HG02885 (cell line): ENCODE results near the gene TMEM163.
"Not testable (repeated sequence)": the region's sequence is repeated elsewhere in the genome, so short reads cannot be mapped to it uniquely, and the experiment has no call there.

Experiments used
- ATAC-seq: cut with Tn5 transposase; IDR thresholded peaks from one replicate; pipeline ENCODE4 v1.9.1; 2021; ENCODE audit warnings: mild to moderate bottlenecking; ENCODE audit not compliant: unreplicated experiment, poor library complexity

TMEM163 gene

DNA sequence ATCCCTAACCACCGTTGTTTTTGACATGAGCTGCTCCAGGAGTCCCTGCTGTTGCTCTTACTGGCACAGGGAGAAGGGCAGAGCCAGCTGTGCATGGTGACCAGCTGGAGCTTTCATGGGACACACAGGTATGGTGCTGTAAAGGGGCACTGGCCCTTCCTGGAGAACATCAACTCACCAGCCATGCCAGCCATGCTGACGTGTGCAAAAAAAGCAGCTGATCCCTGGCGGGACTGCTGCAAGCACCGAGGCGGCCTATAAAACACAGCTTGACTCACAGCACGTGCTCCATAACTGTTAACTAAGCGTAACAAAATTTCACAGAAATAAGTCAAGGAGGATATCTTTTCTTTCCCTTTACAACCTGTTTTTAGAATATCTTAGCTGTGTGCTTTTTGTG is 165.1 kb downstream of the TMEM163 start:
- ATAC-seq: no peak

DNA sequence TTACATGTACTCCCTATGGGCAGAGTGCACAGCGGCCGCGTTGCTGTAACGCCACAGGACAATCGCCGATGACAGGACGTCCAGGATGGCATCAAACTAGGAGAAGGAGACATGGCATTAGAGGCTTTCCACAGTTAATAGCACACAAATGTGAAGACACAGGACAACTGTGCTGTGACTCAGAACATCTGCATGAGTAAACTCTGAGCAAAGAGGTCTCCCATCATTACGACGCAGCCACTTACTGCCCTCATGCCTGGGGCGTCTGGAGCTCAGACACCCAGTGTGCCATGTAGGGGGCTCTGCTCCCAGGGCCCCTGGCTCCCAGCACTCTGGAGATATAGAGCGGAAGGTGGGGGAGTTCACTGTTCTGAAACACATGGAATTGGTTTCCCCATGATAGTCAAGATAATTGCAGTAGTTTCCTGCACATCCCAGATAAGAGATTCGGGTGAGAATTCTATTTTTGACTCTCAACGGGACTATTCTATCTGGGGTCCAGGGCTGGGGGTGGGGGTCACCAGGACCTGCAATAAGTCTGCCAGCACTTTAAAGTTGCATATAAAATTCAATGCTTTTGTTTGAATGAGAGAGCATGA is 168.1 kb downstream of the TMEM163 start:
- ATAC-seq: no peak

DNA sequence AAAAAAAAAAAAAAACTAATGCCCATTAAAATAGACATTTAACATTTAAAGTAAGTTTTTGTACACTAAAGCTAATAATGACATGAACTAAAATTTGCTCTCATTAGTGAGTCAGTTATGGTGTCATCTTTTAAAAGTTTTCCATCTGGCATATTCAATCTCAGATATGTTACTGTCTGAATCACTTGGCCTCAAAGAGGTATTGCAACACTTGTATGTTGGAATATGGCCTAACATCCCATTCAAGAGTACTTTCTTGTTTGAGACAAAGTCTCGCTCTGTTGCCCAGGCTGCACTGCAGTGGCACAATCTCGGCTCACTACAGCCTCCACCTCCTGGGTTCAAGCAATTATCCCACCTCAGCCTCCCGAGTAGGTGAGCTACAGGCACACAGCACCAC is 169.7 kb downstream of the TMEM163 start:
- ATAC-seq: no peak

DNA sequence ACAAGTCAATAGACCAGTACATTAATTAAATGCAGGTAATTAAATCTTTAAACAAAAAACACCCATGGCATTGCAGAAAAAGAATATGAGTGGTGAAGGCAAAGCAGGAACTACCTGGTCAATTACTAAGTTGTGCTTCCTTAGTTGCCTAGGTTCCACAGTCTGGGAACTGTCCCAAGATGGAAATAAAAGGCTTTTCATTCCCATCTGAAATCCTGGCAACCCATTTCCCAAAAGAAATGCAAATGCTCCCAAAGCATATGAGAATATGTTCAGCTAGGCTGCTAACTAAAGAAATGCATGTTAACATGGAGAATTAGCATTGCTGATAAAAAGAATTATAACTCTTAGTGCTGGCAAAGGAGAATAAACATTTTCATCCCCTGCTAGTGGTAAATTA is 177.8 kb downstream of the TMEM163 start:
- no peak for ATAC-seq

DNA sequence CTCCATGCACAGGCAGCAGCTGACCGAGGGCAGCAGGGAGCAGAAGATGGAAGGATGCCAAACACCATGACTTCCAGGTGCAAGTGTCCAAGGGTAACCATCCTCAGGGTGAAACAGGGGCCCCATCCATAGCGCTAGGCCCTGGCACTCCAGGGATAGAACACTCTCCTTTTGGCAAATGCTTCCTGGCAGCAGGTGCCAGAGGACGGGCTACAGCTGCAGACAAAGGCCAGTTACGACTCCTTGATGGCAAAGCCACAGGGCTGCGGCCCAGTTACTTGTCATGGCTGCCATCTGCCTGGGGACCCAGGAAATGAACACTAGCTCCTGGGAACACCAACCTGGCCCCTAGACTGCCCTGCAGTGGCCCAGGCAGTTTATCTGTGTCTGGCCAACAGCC is 178.8 kb downstream of the TMEM163 start:
- ATAC-seq: no peak

DNA sequence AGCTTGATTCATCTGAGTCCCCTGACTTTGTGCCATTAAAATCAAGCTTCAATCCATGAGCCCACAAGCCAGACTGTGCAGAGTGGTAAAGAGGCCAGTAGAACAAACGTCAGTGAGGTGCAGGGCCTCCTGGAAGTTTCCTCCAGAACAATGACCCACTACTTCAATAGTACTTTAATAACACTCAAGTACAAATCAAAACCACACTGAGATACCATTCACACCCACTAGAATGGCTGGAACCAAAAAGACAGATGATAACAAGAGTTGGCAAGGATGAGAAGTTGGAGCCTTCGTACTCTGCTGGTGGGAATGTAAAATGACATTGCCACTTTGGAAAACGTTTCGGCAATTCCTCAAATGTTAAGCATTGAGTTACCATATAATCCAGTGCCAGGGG is 181.1 kb downstream of the TMEM163 start:
- ATAC-seq: no peak

DNA sequence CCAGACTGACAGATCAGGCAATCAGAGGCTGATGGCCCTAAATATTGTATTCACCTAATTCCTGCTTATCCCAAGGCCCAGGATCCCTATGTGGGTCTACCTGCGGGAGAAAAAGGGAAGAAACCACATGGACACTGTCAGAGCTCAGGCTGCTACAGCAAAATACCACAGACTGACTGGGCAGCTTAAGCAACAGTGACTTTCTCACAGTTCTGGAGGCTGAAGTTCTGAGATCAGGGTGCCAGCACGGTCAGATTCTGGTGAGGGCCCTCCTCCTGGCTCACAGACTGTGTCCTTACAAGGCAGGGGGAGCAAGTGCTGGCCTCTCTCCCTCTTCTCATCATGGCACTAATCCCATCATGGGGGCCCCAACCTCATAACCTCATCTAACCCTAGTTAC is 181.7 kb downstream of the TMEM163 start:
- ATAC-seq: no peak

DNA sequence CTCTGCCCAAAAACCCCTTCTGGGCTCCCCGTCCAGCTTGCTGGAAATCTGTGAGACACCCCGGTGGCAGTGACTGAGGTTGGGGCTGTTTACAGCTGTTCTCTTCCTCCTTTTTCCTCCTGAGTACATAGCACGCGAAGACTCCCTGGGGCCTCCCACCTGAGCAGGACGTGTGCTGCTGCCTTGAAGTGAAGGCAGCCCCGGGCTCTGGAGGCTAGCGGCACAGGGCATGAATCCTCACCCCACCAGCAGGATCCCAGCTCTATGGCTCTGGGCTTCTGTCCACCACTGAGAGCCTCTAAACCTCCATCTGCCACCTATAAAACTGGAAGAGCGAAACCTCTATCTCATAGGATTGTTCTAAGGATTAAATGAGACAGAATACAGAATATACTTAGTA is 182.5 kb downstream of the TMEM163 start:
- ATAC-seq: no peak

DNA sequence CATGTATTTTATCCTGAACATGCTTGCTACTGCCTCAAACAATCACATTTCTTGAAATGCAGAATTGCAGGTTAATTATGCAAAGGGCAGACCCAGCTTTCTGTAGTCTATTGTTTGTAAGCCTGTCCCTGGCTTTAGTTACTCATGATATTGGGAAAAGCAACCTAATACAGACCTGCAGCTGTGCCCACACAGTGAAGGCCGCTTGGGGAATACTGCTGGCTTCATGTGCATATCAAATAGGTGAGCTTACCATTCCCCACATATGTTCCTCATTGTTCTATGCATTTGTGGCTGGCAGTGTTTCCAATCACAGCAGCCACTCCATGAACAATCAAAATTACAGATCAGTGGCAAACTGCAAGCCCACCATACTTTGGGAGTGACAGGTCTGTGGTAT is 186.3 kb downstream of the TMEM163 start:
- ATAC-seq: no peak

DNA sequence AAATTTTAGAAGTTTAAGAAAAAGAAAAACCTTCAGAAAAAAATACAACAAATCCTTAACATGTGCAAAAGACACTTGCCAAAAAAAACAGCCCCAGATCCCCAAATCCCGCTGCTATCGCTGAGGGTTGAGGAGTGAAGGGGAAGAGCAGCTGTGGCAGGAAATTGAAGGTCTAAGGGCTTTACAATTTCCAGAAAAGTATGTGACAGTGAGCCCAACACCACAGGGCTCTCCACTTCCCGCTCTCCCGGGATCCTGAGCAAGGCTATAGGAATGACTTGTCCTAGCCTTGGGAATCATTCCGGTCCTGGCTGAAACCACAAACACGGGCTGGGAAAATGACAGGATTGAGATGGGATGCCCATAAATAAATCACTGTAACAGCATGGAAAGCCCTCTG is 191.4 kb downstream of the TMEM163 start:
- no peak for ATAC-seq

DNA sequence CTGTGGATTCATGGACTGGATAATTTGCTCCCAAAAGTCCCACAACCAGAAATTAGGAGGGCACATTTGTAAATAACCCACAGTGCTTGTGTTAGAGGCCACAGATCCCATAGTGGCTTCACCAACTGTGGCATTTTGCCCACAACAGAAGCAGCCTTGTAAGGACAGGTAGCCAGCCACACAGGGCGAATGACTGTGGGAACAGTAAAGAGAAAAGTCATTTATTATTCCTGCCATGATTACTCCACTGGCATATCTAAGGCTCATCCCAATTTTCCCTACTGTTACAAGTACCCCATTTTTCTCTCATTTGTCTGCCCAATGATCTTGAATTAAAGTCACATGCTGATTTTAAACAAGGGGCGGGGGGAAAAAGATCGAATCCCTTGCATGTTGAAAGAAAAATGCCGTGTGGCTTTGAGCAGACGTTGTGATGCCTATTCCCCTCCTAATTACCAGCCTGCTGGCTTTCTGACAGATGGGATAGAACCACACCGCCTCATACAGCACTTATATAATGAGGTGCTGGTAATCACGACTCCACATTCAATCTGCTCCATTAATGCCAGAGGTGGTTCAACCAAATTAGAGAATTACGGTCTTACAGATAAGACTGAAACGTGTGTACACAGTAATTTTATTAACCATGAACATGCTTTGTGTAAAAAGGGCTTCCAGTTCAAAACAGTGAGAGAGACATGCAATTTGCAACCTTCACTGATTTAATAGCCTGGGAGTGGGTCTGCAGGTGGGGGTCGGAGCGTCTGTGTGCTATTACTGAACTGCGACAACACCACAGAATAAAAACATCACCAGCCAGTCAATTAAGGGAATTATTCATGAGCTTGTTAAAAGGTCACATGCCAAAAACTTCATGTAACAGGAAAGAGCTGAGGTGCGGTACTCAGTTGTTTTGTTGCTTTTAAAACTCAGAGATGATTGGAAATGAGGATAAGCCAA is 196.0 kb downstream of the TMEM163 start:
- ATAC-seq: no peak

DNA sequence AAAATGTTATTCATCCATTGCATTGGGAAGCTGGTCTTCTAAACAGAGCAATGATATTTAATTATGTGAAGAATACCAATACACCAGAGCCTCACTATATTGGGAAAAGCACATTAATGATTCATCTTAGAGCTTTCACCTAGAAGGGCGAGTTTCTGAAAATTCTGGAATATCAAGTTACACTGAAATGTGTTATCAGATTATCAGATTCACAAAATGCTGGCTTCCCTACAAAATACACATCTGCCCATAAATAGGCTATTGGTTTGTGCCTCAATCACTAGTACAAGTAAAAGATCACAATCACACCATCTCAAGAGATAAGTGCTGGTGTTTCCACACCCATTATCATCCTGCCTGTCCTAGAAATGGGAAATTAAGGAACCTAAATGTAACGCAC is 200.7 kb downstream of the TMEM163 start:
- no peak for ATAC-seq

DNA sequence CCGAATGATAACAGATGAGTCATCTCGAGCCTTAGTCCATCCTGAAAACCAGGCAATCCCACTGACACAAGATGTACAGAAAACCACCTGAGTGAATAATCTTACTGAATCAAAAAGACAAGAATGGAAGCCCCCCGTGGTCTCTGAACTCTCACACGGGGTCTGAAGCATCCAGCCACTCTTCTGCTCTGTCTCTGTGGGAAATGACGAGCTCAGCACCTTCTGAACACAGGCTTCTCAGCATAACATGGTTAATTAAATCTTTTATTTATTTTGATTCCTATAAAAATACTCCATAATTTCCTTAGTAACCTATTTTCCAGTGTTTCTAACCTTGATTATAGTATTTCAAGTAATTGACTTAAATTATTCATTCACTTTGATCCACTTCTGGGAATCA is 203.7 kb downstream of the TMEM163 start:
- ATAC-seq: no peak

DNA sequence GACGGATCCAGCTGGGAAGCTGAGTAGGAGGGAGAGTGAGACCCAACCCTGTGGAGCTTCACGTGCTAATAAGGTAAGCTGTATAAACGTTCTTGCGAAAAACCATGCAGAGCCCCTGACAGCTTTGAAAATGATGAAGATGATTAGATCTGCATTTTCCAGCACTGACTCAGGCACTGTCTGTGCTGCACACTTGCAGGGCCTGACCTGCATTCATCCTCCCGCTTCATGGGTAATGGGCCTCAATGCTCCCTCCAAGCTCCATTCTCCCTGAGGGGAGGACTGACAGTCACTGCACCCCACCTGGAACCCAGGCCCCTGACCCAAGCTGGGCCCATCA is 205.4 kb downstream of the TMEM163 start:
- ATAC-seq: no peak

DNA sequence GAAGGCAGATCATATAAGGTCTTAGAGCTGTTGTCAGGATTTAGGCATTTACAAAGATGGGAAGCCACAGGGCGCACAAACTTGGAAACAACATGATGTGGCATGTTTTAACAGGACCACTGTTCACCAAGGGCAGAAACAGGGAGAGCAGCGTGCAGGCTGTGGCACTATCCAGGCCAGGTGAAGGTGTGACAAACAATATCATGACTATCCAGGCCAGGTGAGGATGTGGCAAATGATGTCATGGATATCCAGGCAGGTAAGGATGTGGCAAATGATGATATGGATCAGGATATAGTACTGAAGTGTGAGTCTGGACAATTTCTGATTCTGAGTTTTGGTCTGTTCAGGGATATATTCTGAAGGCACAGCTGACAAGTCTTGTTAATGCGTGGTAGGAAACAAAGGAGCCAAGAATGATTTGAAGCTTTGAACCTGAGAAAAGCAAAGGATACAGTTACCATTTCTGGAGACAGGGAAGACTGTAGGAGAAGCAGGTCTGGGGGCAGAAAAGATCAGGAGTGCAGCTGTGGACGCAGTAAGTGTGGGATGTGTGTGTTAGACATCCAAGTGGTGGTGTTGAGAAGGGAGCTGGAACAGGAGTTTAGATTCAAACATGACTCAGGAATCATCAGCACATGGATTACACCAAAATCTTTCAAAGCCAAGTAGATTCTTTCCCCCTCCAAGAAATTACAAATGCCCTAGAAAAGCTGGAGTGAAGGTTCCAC is 205.9 kb downstream of the TMEM163 start:
- no peak for ATAC-seq

DNA sequence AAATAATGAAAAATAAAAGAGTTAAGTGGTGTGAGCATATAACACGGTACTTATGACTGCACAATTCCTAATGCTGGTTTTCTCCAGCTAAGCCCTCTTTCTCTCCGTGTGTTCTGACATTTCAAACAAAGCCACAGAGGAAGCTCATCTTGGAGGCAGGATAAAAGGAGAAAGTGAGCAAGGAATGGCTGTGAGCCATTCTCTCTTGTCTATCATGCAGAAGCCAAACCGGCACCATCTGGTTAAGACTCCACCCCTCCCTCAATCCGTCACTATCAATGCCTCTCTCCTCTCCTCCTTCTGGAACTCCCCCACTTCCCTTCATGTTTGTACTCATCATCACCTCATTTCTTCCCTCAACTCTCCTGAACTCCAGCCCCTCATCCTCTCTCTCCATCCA is 210.4 kb downstream of the TMEM163 start:
- ATAC-seq: no peak

DNA sequence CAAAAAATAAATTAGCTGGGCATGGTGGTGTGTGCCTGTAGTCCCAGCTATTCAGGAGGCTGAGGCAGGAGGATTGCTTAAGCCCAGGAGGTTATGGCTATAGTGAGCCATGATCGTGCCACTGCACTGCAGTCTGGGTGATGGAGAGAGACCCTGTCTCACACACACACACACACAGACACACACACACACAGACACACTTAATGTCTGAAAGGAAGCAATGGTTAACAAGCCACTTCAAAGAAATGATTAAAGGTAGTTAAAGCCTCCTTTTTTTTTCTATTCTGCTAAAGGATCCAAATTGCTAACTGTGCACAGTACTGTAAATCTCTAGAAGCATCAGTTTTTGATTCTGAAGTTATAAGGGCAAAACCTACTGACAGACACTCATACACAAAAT is 211.1 kb downstream of the TMEM163 start:
- ATAC-seq: no peak

DNA sequence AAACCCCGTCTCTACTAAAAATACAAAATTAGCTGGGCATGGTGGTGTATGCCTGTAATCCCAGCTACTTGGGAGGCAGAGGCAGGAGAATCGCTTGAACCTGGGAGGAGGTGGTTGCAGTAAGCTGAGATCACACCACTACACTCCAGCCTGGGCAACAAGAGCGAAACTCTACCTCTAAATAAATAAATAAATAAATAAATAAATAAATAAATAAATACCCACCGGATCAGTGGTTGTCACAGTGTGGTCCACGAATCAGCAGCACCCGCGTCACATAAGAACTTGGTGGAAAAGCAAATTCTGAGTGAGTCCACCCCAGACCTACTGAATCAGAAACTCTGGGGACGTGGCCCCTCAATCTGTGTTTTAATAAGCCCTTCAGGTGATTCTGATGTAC is 211.6 kb downstream of the TMEM163 start:
- ATAC-seq: not testable (repeated sequence)

DNA sequence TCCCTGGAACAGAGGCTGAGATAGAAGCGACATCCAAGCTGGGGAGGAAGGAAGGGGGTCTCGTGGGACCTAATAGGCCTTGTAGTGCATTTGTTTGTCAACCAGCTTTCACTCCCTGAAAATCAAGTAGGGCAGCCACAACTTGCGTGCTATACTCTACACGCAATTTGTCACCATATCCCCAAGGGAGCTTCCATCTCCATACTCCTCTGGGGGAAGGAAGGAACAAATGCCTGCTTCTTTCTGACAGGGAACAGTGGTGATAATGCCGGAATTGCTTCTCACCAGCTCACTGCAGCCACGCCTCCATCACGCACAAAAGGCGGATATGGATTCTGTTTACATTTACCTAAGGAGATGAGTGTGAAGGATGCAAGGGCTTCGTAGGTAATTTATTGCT is 213.4 kb downstream of the TMEM163 start:
- ATAC-seq: no peak

DNA sequence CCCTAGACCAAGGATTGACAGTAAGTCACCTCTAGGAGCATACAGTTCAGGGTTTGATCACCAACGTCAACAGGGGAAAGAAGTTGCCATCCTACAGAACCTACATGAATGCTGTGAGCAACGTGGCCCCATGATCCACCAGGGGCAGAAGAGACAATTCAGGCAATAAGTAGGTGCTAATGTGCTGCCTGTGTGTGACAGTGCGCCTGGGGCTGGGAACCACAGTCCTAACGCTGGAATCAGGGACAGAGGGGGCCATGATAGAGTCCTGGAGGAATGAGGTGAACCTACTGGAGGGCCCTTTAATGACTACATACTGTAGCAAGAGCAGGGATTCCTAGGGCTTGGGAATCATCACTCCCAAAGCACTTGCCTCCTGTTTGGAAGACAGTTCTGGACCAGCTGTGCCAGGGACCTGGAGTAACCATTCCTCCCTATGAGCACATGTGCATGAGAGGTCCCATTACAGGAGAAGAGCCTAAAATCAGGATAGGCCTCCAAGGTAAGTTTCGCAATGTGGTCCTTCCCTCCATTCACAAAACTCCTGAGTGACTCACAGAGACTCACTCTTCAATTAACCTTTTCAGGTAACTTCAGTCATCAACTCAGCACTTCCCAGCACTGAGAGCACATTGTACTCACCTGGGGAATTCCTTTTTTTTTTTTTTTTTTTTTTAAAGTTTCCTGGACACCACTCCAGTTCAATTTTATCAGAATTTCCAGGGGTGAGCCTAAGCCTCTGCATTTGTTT is 214.0 kb downstream of the TMEM163 start:
- no peak for ATAC-seq

DNA sequence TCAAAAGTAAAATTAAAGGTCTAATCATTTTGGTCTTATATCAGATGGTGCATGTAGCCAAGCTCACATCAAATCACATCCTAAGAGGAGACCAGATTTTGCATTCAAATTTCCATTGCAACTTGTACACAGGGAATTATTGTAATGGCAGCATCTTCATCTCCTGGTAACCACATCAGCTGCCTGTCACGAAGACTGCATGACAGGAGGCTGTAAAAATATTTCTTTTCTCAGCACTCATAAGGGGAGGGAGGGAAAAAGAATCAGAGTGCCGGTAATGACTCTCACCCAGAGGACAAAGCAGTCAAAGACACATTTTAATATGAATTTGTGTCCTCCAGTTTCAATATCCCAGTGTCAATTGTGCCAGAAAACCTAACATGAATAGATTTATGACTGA is 216.7 kb downstream of the TMEM163 start:
- ATAC-seq: no peak
